AG09319 (cell line): ENCODE results near the gene LGR6.

Experiments used
- DNase-seq: peaks from one replicate; pipeline ENCODE4 v3.0.0-alpha.2; 2010; ENCODE audit warnings: low read depth; ENCODE audit errors: extremely low read depth
- CTCF ChIP-seq: IDR thresholded peaks from 2 replicates; pipeline ENCODE4 v1.5.1; 2011; ENCODE audit warnings: low read depth, mild to moderate bottlenecking, inconsistent platforms, low read length, moderate library complexity

Gene LGR6

GRCh38 chr1:202302166-202302565 is 108.6 kb downstream of the LGR6 start:
- DNase-seq: no peak
- no peak for TF ChIP-seq CTCF

GRCh38 chr1:202304375-202304774 is 110.8 kb downstream of the LGR6 start:
- no peak for DNase-seq
- no peak for TF ChIP-seq CTCF

GRCh38 chr1:202305168-202305567 is 111.6 kb downstream of the LGR6 start:
- no peak for DNase-seq

GRCh38 chr1:202306535-202307345 is 113.1 kb downstream of the LGR6 start:
- DNase-seq: no peak
- TF ChIP-seq CTCF: no peak

More at GRCh38 chr1:202305168-202305567, 111.6 kb downstream of the LGR6 start:
- TF ChIP-seq CTCF: no peak

- DNase-seq: no peak
- TF ChIP-seq CTCF: no peak
Observed at GRCh38 chr1:202310071-202310725, 116.6 kb downstream of the LGR6 start.

GRCh38 chr1:202310746-202311145 is 117.1 kb downstream of the LGR6 start:
- TF ChIP-seq CTCF: no peak
- DNase-seq: no peak

- no peak for DNase-seq
- no peak for TF ChIP-seq CTCF
Observed at GRCh38 chr1:202311875-202312635, 118.5 kb downstream of the LGR6 start.
